Prostate gland (tissue), 2 donors: ENCODE data around the gene DHRS2. TPM values are rescaled to one million over a fixed set of nuclear protein-coding genes. Genes with fewer than 3 reads are reported as not detected.
"Not testable (repeated sequence)": the region's sequence is repeated elsewhere in the genome, so short reads cannot be mapped to it uniquely, and the experiment has no call there.

Experiments
- DNase-seq: peaks from one replicate; pipeline ENCODE4 v3.0.0-alpha.2; 2019; ENCODE audit warnings: low spot score
- H3K27ac ChIP-seq, 2 donors: fragments of 200-600 bp; sonication (generic); 2 replicates each; pipeline ENCODE4 v1.5.1; 2017 to 2019
- H3K27me3 ChIP-seq: fragments of 200-600 bp; sonication (generic); replicated peaks from 2 replicates; pipeline ENCODE4 v1.5.1; 2019; ENCODE audit not compliant: insufficient read depth
- H3K36me3 ChIP-seq, 2 donors: fragments of 200-600 bp; sonication (generic); 1 replicate in 1 of 2; 2 replicates in 1 of 2; pipeline versions ENCODE4 v1.5.1 to v1.8.1; 2017 to 2019
- H3K4me1 ChIP-seq: fragments of 200-600 bp; sonication (generic); replicated peaks from 2 replicates; pipeline ENCODE4 v1.5.1; 2019
- H3K4me3 ChIP-seq, 2 donors: fragments of 200-600 bp; sonication (generic); 2 replicates each; pipeline ENCODE4 v1.5.1; 2017 to 2019
- H3K9me3 ChIP-seq: fragments of 200-600 bp; sonication (generic); 2 replicates; pipeline ENCODE4 v1.5.1; 2017
- POLR2A ChIP-seq: fragments of 450-650 bp; IDR thresholded peaks from one replicate; pipeline ENCODE4 v1.6.1; 2016; ENCODE audit warnings: antibody characterized with exemption, mild to moderate bottlenecking
- POLR2AphosphoS5 ChIP-seq: sonication (generic); formaldehyde crosslinking; IDR thresholded peaks from one replicate; pipeline ENCODE4 v1.6.1; 2017; ENCODE audit warnings: antibody characterized with exemption
- WGBS: methylation state at CpG from one replicate; pipeline ENCODE4 v1.1.5; 2018; 5-methylcytosine and 5-hydroxymethylcytosine counted together
- intact Hi-C: fragments of 100-400 bp; cut with DNase I; formaldehyde crosslinking; loops from one replicate; pipeline ENCODE4 v1.14.2; 2022
- total RNA-seq, 2 donors: library from RNA; depleted of rRNA; stranded (reverse); fragments of >200 nt; gene quantifications; one replicate each; pipeline ENCODE4 v1.1.0, GENCODE V29; 2016
- TF ChIP-seq, protein P1 (sequence below), 4 experiments: fragments of 200-600 bp in 2 of 4; fragments of 450-650 bp in 2 of 4; sonication (generic) in 2 of 4; IDR thresholded peaks; 1 replicate in 3 of 4; 2 replicates in 1 of 4; pipeline ENCODE4 v1.5.1; 2016 to 2019; ENCODE audit warnings: antibody characterized with exemption in 4 of 4, mild to moderate bottlenecking in 2 of 4, moderate library complexity in 2 of 4

The DHRS2 gene
- total RNA-seq, 2 donors from 2014 or later: 1.2 to 5.9 TPM

DNA sequence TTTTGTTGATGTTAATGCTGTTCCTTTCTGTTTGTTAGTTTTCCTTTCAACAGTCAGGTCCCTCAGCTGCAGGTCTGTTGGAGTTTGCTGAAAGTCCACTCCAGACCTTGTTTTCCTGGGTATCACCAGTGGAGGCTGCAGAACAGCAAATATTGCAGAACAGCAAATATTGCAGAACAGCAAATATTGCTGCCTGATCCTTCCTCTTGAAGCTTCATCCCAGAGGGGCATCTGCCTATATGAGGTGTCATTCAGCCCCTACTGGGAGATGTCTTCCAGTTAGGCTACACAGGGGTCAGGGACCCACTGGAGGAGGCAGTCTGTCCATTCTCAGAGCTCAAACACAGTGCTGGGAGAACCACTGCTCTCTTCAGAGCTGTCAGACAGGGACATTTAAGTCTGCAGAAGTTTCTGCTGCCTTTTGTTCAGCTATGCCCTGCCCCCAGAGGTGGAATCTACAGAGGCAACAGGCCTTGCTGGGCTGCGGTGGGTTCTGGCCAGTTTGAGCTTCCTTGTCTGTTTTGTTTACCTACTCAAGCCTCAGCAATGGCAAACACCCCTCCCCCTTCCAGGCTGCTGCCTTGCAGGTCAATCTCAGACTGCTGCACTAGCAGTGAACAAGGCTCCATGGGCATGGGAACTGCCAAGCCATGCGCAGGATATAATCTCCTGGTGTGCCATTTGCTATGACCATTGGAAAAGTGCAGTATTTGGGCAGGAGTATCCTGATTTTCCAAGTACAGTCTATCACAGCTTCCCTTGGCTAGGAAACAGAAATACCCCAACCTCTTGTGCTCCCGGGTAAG, 53.7 kb downstream of the DHRS2 start:
- H3K27ac ChIP-seq: peak overlapping the region in 1 of 2 donors; percentile 60
- H3K9me3 ChIP-seq, H3K36me3 ChIP-seq, H3K4me1 ChIP-seq, H3K27me3 ChIP-seq, intact Hi-C loops, H3K4me3 ChIP-seq: not testable (repeated sequence)
- peak; percentile 63 for TF ChIP-seq POLR2AphosphoS5
- WGBS: 76% methylated on average over 3 of the region's 3 CpGs
- peak; percentile 48 for DNase-seq

DNA sequence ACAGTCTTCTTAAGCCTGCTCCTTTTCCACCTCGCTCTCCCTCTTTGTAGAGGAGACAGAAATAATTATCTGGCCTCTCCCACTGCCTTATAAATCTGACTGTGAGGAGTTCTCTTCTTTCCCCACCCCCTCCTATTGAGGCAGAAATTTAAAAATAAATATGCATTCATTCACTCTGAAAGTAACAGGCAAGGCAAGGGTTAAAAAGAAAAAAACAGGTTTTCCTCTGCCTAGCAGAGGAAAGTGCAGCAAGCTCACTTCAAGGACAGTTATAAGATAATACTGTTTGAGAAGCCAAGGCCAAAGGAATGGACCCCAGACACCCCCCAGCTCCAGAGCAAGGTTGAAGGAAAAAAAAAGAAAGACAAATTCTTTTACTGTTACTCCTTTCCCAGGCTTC, 56.3 kb downstream of the DHRS2 start:
- no peak overlapping the region for H3K27ac ChIP-seq
- no peak for DNase-seq
- H3K4me1 ChIP-seq: peaks cover 7% of the 10 kb centered on the region
- no peaks in the 10 kb centered on the region for H3K27me3 ChIP-seq
- H3K36me3 ChIP-seq: no peaks in the 10 kb centered on the region
- intact Hi-C loops: no loop called here
- no peak overlapping the region for H3K4me3 ChIP-seq
- 85% methylated on average over 1 of the region's 1 CpG for WGBS
- no peaks in the 10 kb centered on the region for H3K9me3 ChIP-seq
- TF ChIP-seq POLR2A (no peak), POLR2AphosphoS5 (no peak)
- TF ChIP-seq, protein P1, sequence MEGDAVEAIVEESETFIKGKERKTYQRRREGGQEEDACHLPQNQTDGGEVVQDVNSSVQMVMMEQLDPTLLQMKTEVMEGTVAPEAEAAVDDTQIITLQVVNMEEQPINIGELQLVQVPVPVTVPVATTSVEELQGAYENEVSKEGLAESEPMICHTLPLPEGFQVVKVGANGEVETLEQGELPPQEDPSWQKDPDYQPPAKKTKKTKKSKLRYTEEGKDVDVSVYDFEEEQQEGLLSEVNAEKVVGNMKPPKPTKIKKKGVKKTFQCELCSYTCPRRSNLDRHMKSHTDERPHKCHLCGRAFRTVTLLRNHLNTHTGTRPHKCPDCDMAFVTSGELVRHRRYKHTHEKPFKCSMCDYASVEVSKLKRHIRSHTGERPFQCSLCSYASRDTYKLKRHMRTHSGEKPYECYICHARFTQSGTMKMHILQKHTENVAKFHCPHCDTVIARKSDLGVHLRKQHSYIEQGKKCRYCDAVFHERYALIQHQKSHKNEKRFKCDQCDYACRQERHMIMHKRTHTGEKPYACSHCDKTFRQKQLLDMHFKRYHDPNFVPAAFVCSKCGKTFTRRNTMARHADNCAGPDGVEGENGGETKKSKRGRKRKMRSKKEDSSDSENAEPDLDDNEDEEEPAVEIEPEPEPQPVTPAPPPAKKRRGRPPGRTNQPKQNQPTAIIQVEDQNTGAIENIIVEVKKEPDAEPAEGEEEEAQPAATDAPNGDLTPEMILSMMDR (IDR thresholded peaks at IDR 0.05): no peak

DNA sequence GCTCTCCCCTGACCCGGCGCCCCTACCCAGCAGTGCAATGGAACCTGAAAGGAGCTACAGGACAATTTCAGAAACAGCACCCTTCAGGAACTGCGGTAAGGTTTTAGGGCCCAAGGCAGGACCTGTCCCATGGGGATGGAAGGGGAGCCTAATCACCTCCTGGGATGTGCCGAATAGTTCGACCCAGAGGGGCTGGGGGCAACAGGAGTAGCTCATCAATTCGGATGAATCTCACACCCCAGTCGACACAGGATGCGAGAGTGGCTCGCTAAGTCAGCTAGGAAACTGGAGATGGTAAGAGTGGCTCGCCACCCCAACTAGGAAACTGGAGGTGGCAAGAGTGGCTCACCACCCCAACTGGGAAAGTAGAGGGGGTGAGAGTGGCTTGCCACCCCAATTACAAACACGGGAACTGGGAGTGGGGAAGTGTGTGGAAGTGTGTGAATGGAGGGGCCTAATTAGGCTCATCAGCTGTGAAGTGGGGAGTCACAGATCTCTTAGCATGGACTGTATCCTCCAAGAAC, 57.1 kb downstream of the DHRS2 start:
- peaks cover 7% of the 10 kb centered on the region for H3K4me1 ChIP-seq
- intact Hi-C loops: no loop called here
- TF ChIP-seq, protein P1 (IDR thresholded peaks at IDR 0.05): no peak
- no peak for TF ChIP-seq POLR2A
- TF ChIP-seq POLR2AphosphoS5: no peak
- H3K4me3 ChIP-seq: no peak overlapping the region
- no peaks in the 10 kb centered on the region for H3K36me3 ChIP-seq
- H3K27ac ChIP-seq: no peak overlapping the region
- no peaks in the 10 kb centered on the region for H3K27me3 ChIP-seq
- DNase-seq: no peak
- no peaks in the 10 kb centered on the region for H3K9me3 ChIP-seq
- WGBS: 96% methylated on average over 11 of the region's 11 CpGs

DNA sequence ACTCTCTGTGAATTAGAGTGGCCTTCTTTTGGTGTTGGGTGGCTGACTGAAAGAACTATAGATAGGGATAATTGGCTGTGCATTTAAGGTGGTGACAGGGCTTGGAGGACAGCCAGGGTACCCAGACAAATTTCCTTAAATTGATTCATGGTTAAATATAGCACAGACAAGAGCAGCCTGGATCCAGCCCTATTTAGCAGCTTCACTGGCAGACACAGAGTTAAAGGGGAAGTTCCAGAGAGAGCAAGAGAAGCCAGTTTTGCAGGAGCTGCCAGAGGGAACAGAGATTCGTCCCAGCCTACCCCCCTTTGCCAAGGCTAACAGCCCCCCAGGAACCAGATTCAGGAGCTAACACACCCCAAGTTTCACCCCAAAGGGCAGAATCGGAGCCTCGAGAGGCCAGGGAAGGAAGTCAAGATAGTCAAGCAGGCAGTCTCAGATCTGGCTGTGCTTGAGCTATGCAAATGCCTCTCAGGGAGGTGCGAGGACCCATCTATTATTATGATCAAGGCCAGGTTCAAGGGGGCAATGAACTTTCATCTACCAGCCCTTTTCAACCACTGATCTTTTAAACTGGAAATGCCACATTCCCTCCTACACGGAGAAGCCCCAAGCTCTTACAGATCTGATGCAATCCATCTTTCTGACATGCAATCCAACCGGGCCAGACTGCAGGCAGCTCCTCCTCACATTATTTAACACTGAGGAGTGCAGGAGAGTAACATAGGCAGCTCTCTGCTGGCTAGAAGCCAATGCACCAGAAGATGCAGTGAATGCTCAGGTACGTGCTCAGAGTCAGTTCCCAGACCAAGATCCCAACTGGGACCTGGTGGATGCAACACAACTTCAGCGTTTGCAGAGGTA, 58.2 kb downstream of the DHRS2 start:
- Histone ChIP-seq H3K4me3 (no peak overlapping the region), H3K27me3 (no peaks in the 10 kb centered on the region), H3K4me1 (peaks cover 7% of the 10 kb centered on the region), H3K9me3 (no peaks in the 10 kb centered on the region), H3K36me3 (no peaks in the 10 kb centered on the region), H3K27ac (no peak overlapping the region)
- no peak for DNase-seq
- WGBS: 13% methylated on average over 8 of the region's 8 CpGs
- no peak for TF ChIP-seq POLR2A
- TF ChIP-seq, protein P1 (IDR thresholded peaks at IDR 0.05): no peak
- TF ChIP-seq POLR2AphosphoS5: no peak
- intact Hi-C loops: no loop called here

Other genes with a start within 250 kb of the DHRS2 start
- gene MYH6, start 228.1 kb upstream of the DHRS2 start, total RNA-seq: 1 to 10 TPM in 1 of 2 donors, not detected in 1; 3.1 TPM
- 10 to 100 TPM in 1 of 2 donors, under 1 TPM in 1; 0.28 to 40.1 TPM for gene MYH7, start 200.7 kb upstream of the DHRS2 start, total RNA-seq
- 10 to 100 TPM; 33.7 to 37.0 TPM for gene NGDN, start 166.7 kb upstream of the DHRS2 start, total RNA-seq
- gene ZFHX2, start 84.6 kb upstream of the DHRS2 start, total RNA-seq: 1 to 10 TPM; 2.5 to 3.1 TPM
- 10 to 100 TPM; 22.5 to 45.4 TPM for gene THTPA, start 80.1 kb upstream of the DHRS2 start, total RNA-seq
- 100 to 1,000 TPM in 1 of 2 donors, 10 to 100 TPM in 1; 95.3 to 134 TPM for gene AP1G2, start 68.6 kb upstream of the DHRS2 start, total RNA-seq
- gene JPH4, start 57.6 kb upstream of the DHRS2 start, total RNA-seq: 10 to 100 TPM in 1 of 2 donors, 1 to 10 TPM in 1; 8.5 to 17.8 TPM